Dedifferentiated amniotic fluid mesenchymal stem cell (primary cell): ENCODE results near the gene CAD.

ENCODE experiments used
- DNase-seq: peaks from one replicate; pipeline ENCODE4 v3.0.0-alpha.2; 2016; ENCODE audit errors: extremely low spot score

The CAD gene

DNA sequence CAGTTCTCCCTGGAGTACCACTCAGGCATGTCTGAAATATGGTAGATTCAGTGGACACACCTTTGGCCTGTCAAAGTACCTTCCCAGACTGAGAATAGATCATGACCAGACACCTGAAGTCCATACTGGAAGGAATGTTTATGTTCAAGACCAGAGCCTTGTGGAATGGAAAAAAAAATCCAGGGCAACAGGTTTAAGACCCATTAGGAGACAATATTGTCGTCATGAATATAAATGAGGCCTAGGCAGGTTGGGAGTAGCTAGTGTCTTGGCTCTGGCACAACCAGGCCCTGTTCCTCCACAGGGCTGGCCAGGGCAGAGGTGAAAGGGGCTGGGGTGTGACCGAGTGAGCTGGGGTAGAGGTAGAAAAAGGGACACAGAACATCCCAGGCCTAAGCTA is 18.5 kb upstream of the CAD start:
- DNase-seq: no peak

DNA sequence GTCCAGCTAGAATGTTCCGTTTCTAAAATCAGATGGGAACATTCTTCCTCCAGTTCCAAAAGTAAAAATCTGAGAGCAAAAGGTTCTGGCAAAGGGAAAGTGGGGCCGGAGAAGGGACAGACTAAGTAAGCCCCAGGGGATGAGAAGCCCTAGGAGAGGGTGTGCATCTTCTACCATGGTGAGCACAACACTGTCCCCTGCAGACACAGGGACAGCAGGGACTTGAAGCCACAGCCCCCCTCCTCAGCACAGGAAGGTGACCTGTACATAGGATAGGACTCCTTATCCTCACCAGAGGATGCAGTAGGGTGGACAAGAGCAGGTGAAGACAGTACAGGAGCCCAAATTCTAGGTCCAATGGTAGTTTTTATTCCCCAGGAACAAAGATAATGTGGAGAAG is 17.9 kb upstream of the CAD start:
- DNase-seq: no peak

DNA sequence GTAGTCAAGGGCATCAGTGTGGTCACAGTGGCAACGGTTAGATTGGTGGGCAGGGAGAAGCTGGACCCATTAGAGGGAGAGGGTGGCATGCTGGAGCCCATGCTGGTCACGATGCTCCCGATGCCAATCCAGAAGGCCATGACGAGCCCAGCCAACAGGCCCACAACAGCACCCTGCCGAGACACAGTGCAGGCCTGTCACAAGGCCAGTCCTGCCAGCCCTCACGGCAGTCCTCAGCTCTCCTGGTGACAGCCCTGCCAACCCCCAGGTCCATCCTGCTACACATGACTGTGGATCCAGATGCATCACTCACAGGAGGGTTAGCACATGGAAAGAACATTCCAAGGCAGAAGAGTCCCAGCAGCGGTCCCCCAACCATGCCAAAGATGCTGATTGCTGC is 15.5 kb upstream of the CAD start:
- no peak for DNase-seq

DNA sequence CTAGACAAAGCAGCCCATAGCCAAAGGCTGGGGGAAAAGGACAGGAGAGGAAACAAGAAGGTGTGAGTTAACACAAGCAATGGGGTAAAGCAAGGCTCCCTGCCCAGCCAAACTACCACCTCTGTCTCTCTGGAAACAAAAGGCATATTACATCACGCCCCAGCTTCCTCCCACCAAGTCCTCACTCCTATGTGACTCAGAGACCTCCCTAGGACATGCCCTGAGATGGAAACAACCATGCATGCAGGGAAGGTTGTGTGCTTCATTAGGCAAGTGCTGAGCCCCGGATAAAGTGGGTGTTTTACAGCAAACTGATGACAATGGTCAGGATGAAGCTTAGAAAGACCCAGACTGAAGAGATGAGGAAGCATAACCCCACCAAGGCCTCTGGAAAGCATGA is 14.3 kb upstream of the CAD start:
- no peak for DNase-seq

DNA sequence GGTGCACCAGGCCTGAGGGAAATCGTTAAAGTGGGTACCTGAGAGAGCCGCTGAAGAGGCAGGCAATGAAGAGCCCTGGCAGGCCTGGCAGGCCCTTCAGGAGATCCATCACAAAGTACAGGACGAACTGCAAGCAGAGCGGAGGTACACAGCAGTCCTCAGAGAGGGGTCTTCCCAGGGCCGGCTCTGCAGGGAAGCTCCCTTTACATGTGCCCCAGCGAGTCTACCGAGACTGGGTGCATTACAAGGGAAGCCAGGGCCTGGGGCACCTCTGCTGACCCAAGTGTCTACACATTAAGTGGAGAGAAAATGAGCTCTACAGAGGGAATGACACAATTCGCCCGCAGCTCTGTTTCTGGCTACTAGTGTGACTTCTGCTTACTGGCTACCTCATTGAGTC is 13.4 kb upstream of the CAD start:
- DNase-seq: no peak

DNA sequence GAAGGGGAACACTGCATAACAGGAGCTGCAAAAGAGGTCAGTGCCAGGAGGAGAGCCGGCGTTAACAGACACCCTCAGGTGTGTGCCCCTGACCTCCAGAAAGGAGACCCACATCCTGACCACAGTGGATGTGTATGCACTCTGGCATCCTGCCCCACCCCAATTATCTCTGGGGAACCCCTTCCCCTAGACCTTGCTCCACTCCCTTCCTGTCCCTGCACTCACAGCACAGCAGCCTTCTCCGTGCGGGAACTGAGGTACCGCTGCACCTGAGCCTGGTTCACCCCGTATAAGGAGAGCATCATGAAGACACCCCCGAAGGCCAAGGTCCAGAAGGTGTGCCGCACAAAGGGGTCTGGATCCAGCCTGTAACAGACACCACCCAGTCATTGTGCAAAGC is 12.6 kb upstream of the CAD start:
- DNase-seq: no peak

DNA sequence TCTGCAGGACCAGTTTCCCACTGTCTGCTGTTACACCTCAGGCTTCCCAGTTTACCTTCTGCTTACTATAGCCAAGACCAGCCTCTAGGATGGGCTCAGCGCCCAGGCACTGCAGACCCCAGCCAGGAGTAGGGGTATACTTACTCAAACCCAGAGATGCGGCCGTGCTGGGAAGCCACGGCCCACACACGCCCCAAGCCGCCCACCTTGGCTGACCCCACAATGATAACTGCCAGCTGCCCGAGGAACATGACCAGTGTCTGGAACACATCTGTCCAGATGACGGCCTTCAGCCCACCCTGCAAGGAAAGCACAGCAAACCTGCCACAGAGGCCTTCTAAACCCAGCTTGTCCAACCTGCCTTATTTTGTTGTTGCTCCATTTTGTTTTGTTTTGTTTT is 12.0 kb upstream of the CAD start:
- no peak for DNase-seq

DNA sequence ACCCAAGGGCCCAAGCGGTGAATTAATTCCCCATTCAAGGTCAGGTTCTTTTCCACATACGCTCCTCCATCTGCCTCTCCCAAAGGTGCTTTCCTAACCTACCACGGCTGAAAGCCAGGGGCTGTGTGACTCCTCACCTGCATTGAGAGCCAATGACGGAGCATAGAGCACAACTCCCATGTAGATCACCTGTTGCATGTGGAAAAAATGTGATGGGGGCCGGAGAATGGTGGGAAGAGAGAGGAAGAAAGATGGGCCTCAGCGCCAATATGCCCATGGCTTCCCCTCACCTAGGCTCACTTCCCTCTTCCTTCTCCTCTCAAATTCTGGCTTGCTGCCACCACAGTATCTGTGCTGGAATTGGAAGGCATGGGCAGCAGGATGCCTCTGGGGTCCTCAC is 10.8 kb upstream of the CAD start:
- DNase-seq: no peak

DNA sequence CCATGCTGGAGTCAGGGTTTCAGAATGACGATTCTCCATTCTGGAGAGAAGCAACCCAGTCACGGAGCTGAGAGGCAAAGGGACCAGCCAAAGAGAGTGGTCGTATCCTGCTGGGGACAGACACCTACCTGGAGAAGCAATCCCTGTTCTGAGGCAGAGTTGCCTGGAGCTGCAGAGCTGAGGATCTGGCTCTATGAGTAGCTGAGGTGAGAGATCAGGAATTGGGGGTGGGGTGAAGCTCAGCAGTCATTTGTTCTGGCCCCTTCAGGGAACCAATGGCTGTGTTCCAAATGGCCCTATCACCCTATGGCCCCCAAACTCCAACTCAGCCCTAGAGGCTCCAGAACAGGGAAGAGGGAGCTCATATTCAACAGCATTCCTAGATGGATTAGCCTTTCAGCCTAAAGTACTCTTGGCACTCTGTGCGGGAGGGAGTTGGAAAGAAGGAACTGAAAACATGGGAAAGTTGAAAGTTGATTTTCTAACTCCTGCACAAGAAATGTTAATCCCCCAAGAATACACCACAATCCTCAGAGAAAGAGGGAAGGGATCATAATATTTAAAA is 8.6 kb upstream of the CAD start:
- no peak for DNase-seq

DNA sequence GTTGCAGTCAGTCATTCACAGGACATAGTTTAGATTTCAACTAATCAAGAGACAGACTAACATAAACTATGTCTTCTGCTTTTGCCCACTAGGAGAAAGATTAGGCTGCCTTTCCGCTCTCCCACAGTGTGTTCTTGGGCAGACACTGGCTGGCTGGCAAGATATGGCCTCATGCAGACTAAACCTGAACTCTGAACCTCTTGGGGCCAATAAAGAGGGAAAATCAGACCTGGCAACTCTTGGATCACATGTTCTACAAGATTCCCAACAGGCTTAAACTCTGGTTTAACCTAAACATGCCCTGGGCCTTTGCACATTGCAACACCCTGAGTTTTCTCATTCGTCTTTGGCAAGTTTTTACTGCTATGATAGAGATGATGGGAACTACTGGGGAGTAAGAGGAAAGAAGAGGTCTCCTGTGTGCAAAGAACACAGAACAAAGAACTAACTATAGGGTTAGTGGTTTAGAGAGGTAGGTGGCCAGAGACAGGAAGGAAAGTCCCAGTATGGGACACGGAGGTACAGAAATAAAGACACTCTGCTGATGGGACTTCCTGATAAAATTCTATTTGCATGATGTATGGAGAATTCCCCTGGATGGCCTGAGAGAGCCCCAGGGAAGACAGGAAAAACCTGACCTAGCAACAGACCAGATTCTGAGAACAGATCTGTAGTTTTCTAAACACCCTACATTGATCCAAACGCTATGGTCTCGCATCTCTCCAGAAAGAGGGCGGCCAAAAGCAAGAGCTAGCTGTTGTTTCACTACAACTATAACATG is 7.4 kb upstream of the CAD start:
- DNase-seq: no peak

DNA sequence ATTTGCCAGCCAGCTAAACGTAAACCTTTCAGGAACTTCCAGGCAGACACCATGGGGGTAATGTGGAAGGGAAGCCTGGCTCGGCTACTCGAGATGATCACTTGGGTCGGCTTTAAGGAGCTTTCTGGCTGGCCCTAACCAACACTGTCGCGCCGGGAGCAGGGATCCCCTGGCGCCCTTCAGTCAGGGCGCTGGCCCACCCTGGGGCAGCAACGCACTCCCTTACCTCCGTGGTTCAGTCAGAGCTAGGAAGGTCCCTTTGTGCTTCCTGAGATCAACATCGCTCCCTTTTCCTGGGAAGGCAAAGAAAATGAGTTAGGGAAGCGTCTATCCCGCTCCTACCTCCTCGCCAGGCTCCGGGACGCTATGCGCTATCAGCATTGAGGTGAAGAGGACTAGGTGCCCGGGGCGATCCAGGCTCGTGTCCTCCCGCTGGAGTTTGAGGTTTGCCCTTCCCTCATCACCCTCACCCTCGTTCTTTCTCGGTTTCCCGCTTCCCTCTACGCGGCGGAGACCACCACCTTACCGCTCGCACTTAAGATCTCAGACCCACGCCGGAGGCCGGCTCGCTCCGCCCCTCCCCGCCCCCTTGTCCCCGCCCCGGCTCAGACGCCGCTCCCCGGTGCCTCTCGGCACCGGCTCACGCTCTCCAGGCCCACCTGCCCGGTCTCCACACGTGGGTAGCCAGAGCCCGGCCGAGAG is 5.8 kb upstream of the CAD start:
- DNase-seq: no peak

DNA sequence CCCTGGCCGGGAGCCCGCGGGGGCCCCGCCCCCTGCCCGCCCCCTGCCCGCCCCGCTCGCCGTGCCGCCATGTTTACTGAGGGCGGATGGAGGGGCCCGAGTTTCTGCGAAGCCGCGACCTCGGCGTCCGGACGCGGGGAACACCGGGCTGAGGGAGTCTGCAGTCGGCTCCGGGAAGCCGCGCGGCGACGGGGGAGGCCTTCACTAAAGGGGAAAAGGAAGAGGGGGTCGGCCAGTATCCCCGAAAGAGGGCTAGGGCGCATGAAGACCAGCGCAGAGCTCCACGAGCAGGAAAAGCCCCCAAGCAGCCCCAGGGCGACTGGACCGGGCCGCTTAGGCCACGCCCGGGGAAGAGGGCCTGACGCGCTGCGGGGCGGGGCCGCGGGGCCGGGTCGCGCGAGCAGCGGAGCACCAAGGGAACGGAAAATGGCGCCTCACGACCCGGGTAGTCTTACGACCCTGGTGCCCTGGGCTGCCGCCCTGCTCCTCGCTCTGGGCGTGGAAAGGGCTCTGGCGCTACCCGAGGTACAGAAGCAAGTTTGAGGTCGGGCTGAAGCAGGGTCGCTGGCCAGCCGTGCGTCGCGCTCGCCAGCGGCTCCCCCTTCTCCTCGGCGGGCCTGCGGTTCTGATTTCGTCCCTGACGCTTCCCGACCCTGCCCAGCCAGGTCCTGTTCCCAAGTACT is 5.1 kb upstream of the CAD start, which contains the start of the genes ATRAID and SLC5A6:
Gene ATRAID (plus strand): TSS at position 99 of the 683 bp plus-strand sequence. CDS start 328 bp downstream, at position 427.
Gene SLC5A6 (minus strand): TSS at position 326 of the 683 bp plus-strand sequence. CDS start 4,618 bp downstream, outside the sequence.
- DNase-seq: peak; percentile 84

DNA sequence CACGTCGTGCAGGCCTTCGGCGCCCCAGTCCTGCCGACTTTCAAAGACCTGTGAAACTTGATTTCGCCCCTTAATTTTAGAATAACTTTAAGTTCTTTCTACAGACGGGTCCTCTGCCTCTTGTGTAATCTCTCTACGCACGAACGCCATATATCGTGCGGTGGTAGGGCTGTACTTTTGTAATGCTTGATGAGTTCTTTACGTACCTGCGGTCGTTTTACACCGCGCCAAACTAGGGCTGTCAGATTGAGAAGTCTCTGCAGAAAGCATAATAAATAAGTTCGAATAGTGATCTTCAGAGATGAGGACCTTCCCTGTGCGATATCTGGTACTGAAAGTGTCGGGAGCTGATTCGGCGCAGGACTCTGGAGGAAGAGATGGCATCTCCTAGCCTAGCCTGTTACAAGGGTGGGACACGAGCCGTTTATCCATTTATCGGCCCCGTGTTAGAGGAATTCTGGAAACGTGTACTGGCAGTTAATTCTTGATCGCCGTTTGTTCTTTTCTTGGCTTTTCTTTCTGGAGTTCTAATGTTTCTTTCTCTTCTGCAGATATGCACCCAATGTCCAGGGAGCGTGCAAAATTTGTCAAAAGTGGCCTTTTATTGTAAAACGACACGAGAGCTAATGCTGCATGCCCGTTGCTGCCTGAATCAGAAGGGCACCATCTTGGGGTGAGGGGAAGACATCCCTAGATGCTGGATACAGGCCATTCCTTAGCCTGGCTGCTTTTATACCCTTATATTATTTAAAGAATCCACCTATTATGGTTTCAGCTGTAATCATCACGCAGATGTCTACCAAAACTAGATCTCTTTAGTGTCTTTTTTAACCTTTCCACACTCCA is 4.3 kb upstream of the CAD start:
- peak; percentile 52 for DNase-seq

DNA sequence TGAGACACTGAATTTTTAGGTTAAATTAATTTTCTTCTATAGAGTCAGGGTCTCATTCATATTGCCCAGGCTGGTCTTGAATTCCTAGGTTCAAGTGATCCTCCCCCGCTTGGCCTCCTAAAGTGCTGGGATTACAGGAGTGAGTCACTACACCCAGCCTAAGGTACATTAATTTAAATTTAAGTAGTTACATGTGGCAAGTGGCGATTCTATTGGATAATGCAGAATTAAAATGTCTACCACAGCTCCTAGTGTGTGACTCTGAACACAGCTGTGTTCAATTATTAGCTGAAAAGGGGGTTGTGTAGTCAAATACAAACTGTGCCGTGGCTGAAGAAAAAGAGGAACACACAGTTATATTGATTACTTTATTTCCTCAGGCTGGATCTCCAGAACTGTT is 2.2 kb upstream of the CAD start:
- no peak for DNase-seq

DNA sequence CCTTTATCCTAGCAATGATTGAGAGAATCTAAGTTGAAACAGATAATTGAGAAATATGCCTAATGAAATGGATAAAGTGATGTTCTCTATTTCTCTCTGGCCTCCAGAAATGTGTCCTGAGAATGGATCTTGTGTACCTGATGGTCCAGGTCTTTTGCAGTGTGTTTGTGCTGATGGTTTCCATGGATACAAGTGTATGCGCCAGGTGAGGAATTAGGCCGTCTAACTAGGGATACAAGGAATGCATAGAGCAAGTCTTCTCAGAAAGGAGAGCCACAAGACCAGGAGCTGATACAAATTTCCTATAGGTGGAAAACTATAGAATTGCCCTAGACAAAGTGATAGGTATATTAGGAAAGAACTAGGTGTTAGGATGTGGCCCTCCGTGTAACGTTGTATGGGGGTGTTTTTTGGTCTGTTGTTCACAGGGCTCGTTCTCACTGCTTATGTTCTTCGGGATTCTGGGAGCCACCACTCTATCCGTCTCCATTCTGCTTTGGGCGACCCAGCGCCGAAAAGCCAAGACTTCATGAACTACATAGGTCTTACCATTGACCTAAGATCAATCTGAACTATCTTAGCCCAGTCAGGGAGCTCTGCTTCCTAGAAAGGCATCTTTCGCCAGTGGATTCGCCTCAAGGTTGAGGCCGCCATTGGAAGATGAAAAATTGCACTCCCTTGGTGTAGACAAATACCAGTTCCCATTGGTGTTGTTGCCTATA is 592 bp upstream of the CAD start:
- DNase-seq: no peak

DNA sequence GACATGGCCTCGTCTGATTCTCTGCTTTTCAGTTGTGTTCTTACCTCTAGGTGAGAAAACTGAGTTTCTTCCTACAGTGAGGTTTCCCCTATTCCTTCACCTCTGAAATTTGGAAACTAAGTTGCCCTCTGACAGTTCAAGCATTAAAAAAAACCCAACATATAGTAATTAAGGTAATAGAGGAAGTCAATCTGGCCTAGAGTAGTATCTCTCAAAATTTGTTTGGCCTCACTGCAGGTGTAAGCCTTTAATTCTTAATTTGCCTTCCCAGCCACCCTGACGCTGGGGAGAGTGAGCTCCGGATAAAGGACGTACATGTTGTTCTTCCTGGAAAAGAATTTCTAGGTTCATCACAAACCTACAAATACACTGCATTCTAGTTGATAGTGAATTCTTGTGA is 1.4 kb downstream of the CAD start:
- no peak for DNase-seq

DNA sequence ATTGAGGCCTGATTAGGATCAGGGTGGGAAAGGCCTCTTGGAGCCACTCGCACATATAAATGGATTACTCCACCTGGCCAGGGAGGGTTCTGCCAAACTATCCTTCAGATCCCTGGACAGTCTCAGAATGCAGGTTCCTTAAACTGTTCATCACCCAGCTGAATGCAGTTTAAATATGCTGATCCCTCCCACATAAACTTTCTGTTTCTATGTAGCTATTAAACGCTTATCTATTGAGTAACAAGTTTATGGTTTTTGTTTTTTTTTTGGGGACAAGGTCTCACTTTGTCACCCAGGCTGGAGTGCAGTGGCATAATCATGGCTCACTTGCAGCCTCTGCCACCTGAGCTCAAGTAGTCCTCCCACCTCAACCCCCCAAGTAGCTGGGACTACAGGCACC is 1.9 kb downstream of the CAD start:
- no peak for DNase-seq

DNA sequence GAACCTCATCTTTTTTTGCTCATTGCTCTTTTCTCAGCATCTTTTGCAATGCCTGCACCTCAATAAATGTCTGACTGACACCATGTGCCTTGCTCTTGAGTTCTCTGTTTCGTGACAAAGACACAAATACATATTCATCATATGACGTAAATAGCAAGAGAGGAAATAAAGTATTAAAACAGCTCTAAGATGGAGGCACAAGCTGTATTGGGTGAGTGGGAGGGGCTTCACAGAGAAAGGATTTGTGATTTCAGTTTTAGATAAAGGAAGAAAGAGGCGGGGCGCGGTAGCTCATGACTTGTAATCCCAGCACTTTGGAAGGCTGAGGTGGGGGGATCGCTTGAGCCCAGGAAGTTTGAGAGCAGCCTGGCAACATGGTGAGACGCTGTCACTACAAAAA is 2.9 kb downstream of the CAD start:
- no peak for DNase-seq

DNA sequence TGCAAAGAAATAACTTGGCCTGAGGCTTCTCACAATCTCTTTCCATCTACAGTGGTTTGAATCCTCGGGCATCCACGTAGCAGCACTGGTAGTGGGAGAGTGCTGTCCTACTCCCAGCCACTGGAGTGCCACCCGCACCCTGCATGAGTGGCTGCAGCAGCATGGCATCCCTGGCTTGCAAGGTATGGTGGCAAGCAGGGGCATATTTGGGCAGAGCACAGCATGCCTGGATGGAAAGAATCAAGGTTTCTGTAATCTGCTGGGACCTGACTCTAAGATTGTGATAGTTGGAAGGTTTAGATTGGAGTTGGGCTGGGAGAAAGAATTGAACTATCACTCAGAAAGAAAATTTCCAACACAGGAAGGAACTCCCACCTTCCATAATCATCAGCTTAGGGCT is 4.0 kb downstream of the CAD start:
- no peak for DNase-seq

DNA sequence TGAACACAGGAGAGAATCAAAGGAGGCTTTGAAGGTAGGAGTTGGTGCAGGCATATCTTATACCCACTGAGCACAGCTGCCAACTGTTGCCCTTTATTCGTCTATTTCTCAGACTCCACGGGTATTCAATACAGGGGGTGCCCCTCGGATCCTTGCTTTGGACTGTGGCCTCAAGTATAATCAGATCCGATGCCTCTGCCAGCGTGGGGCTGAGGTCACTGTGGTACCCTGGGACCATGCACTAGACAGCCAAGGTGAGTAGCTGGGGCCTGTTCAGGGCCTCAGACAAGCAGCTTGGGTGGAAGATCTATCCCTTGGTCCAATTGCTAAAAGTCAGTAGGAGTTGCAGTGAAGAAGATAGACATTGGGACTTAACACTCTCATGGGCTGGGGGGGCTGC is 5.2 kb downstream of the CAD start:
- DNase-seq: no peak

DNA sequence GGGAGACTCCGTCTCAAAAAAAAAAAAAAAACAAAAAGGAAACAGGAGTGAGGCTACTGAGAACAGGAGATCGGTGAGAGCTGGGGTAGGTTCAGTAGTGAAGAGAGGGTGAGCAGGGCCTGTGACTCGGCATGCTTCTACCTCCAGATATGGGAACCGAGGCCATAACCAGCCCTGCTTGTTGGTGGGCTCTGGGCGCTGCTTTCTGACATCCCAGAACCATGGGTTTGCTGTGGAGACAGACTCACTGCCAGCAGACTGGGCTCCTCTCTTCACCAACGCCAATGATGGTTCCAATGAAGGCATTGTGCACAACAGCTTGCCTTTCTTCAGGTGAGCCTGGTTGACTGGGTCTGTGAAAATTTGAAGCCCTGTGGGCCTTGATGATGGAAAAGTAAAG is 6.2 kb downstream of the CAD start:
- no peak for DNase-seq
